Measurements from ENCODE around the gene CKB.

- TF ChIP-seq TAF1 (IDR thresholded peaks at IDR 0.05; ENCODE audit: borderline replicate concordance, insufficient read depth, low read length): no peak
- no peak for TF ChIP-seq REST (IDR thresholded peaks at IDR 0.05; ENCODE audit: insufficient read depth in 1 of 2, low read depth in 2 of 2, low read length in 2 of 2)
- TF ChIP-seq POLR2AphosphoS5 (IDR thresholded peaks at IDR 0.05; ENCODE audit: low read depth, low read length): no peak
- TF ChIP-seq SIN3A (IDR thresholded peaks at IDR 0.05; ENCODE audit: borderline replicate concordance, insufficient read depth, low read length): no peak
Observed at GRCh38 chr14:103508521-103509329, 13.9 kb downstream of the CKB start.
